H1 (cell line): ENCODE measurements around the gene TAS1R3. TPM values are rescaled to one million over a fixed set of nuclear protein-coding genes. Genes with fewer than 3 reads are reported as not detected.

Source experiments
- CTCF ChIA-PET: fragments of 300-600 bp; sonication (Branson Sonifier 250); formaldehyde crosslinking; loops from one replicate; lab custom pipeline; 2021; ENCODE audit not compliant: partially characterized antibody; lab: Charles Lee
- POLR2A ChIA-PET: fragments of 300-600 bp; sonication (Branson Sonifier 250); formaldehyde crosslinking; loops from one replicate; lab custom pipeline; 2021; ENCODE audit warnings: inconsistent platforms; ENCODE audit not compliant: partially characterized antibody; lab: Charles Lee
- DNase-seq, 2 experiments: peaks; one replicate each; pipeline versions ENCODE4 v3.0.0 to v3.0.0-alpha.2; 2010 to 2022; ENCODE audit warnings: low spot score in 2 of 2, low read depth in 1 of 2, mixed read lengths in 1 of 2
- FAIRE-seq: peaks from 2 replicates; lab custom pipeline; 2011; peaks lifted over from hg19 to GRCh38; lab: Jason Lieb, UNC
- H2AFZ ChIP-seq: 2 replicates; pipeline ENCODE4 v1.8.1; 2012; ENCODE audit warnings: low read length, inconsistent platforms
- H2AK5ac ChIP-seq: 2 replicates; pipeline ENCODE4 v1.6.1; 2013; ENCODE audit warnings: low read depth, low read length
- H2BK120ac ChIP-seq: replicated peaks from 2 replicates; pipeline ENCODE3; 2013; ENCODE audit warnings: low read depth, low read length, inconsistent platforms
- H2BK12ac ChIP-seq: 2 replicates; pipeline ENCODE4 v1.6.1; 2013; ENCODE audit warnings: low read depth, low read length
- H2BK15ac ChIP-seq: 2 replicates; pipeline ENCODE4 v1.6.1; 2013; ENCODE audit warnings: low read length
- H2BK20ac ChIP-seq: 2 replicates; pipeline ENCODE4 v1.6.1; 2013; ENCODE audit warnings: low read length
- H2BK5ac ChIP-seq: 2 replicates; pipeline ENCODE4 v1.6.1; 2013; ENCODE audit warnings: low read depth, low read length
- H3K14ac ChIP-seq: 2 replicates; pipeline ENCODE4 v1.6.1; 2013; ENCODE audit warnings: inconsistent platforms; ENCODE audit not compliant: insufficient read length
- H3K18ac ChIP-seq: 2 replicates; pipeline ENCODE4 v1.6.1; 2013; ENCODE audit warnings: low read length; ENCODE audit errors: extremely low read depth
- H3K23ac ChIP-seq: 2 replicates; pipeline ENCODE4 v1.6.1; 2013; ENCODE audit warnings: inconsistent platforms; ENCODE audit not compliant: insufficient read length
- H3K23me2 ChIP-seq: 2 replicates; pipeline ENCODE4 v1.6.1; 2013; ENCODE audit warnings: low read depth, low read length
- H3K27ac ChIP-seq: 2 replicates; pipeline ENCODE4 v1.6.1; 2011; ENCODE audit warnings: low read depth, low read length, inconsistent platforms
- H3K27me3 ChIP-seq, 4 experiments: replicated peaks in 1 of 4; 1 replicate in 1 of 4; 2 replicates in 3 of 4; pipeline versions ENCODE4 v1.6.1 to v1.8.1; 2011 to 2013; ENCODE audit warnings: low read length in 3 of 4, mild to moderate bottlenecking in 3 of 4, inconsistent platforms in 2 of 4, mixed read lengths in 2 of 4, moderate library complexity in 1 of 4; ENCODE audit not compliant: control insufficient read depth in 3 of 4, insufficient read depth in 3 of 4; ENCODE audit errors: extremely low read depth in 1 of 4
- H3K36me3 ChIP-seq, 4 experiments: 2 replicates each; pipeline versions ENCODE4 v1.6.1 to v1.8.1; 2011 to 2013; ENCODE audit warnings: mild to moderate bottlenecking in 4 of 4, low read length in 3 of 4, moderate library complexity in 2 of 4, control low read depth in 1 of 4, inconsistent platforms in 1 of 4; ENCODE audit not compliant: insufficient read depth in 4 of 4, control insufficient read depth in 2 of 4
- H3K4ac ChIP-seq: replicated peaks from 2 replicates; pipeline ENCODE3; 2013; ENCODE audit warnings: low read length, low read depth, mixed read lengths, inconsistent platforms; ENCODE audit not compliant: insufficient read length
- H3K4me1 ChIP-seq, 4 experiments: replicated peaks in 1 of 4; 1 replicate in 1 of 4; 2 replicates in 3 of 4; pipeline versions ENCODE4 v1.6.1 to v1.8.1; 2011 to 2013; ENCODE audit warnings: low read length in 3 of 4, inconsistent platforms in 2 of 4, mixed read lengths in 1 of 4; ENCODE audit not compliant: insufficient read depth in 4 of 4, control insufficient read depth in 3 of 4
- H3K4me2 ChIP-seq, 2 experiments: 2 replicates each; pipeline versions ENCODE4 v1.6.1 to v1.8.1; 2011 to 2013; ENCODE audit warnings: low read depth in 2 of 2, low read length in 2 of 2, control low read depth in 1 of 2, inconsistent platforms in 1 of 2, mild to moderate bottlenecking in 1 of 2; ENCODE audit not compliant: insufficient read depth in 1 of 2
- H3K4me3 ChIP-seq, 4 experiments: fragments of 200-600, 300-600 bp in 1 of 4; sonication (generic), shearing (Covaris generic), sonication (Bioruptor Twin) in 1 of 4; 2 replicates each; pipeline versions ENCODE4 v1.5.1 to v1.8.1; 2011 to 2016; ENCODE audit warnings: low read length in 4 of 4, low read depth in 3 of 4, control low read depth in 2 of 4, inconsistent platforms in 2 of 4, mild to moderate bottlenecking in 2 of 4, mixed read lengths in 1 of 4, moderate library complexity in 1 of 4; ENCODE audit not compliant: insufficient read depth in 2 of 4; ENCODE audit errors: extremely low read depth in 1 of 4
- H3K56ac ChIP-seq: replicated peaks from 2 replicates; pipeline ENCODE3; 2013; ENCODE audit warnings: low read depth, mild to moderate bottlenecking, mixed read lengths, low read length, inconsistent platforms; ENCODE audit not compliant: insufficient read length
- H3K79me1 ChIP-seq: 2 replicates; pipeline ENCODE4 v1.6.1; 2013; ENCODE audit warnings: low read depth, low read length, control low read depth
- H3K79me2 ChIP-seq, 2 experiments: 2 replicates each; pipeline versions ENCODE4 v1.6.1 to v1.8.1; 2012 to 2013; ENCODE audit warnings: low read length in 2 of 2, mild to moderate bottlenecking in 2 of 2, inconsistent platforms in 1 of 2; ENCODE audit not compliant: insufficient read depth in 2 of 2, control insufficient read depth in 1 of 2
- H3K9ac ChIP-seq, 4 experiments: replicated peaks in 1 of 4; 1 replicate in 1 of 4; 2 replicates in 3 of 4; pipeline versions ENCODE4 v1.6.1 to v1.8.1; 2011 to 2013; ENCODE audit warnings: low read depth in 3 of 4, low read length in 3 of 4, control low read depth in 2 of 4, mild to moderate bottlenecking in 2 of 4, moderate library complexity in 2 of 4, inconsistent platforms in 1 of 4; ENCODE audit errors: extremely low read depth in 1 of 4
- H3K9me3 ChIP-seq, 2 experiments: 2 replicates each; pipeline versions ENCODE4 v1.6.1 to v1.8.1; 2012 to 2013; ENCODE audit warnings: mild to moderate bottlenecking in 2 of 2, moderate library complexity in 2 of 2, control low read depth in 1 of 2, inconsistent platforms in 1 of 2, low read depth in 1 of 2, low read length in 1 of 2, mixed read lengths in 1 of 2; ENCODE audit not compliant: insufficient read depth in 2 of 2
- H4K20me1 ChIP-seq, 2 experiments: replicated peaks in 1 of 2; 2 replicates each; pipeline versions ENCODE3 to v1.8.1; 2011 to 2013; ENCODE audit warnings: inconsistent platforms in 2 of 2, low read length in 2 of 2, mild to moderate bottlenecking in 1 of 2; ENCODE audit not compliant: insufficient read depth in 2 of 2, control insufficient read depth in 1 of 2
- H4K5ac ChIP-seq: 2 replicates; pipeline ENCODE4 v1.6.1; 2013; ENCODE audit warnings: low read length, low read depth, mixed read lengths, inconsistent platforms; ENCODE audit not compliant: insufficient read length
- H4K8ac ChIP-seq: 2 replicates; pipeline ENCODE4 v1.8.0; 2013; ENCODE audit warnings: mild to moderate bottlenecking, moderate library complexity, low read length, inconsistent platforms; ENCODE audit not compliant: insufficient read depth; ENCODE audit errors: extremely low read depth
- H4K91ac ChIP-seq: replicated peaks from 2 replicates; pipeline ENCODE3; 2013; ENCODE audit warnings: low read length, mixed read lengths, inconsistent platforms; ENCODE audit not compliant: insufficient read length
- BACH1 ChIP-seq: IDR thresholded peaks from 2 replicates; pipeline ENCODE4 v1.6.1; 2012; ENCODE audit warnings: low read length, improper control_type of control experiment
- CHD1 ChIP-seq: IDR thresholded peaks from 2 replicates; pipeline ENCODE4 v1.6.1; 2012; ENCODE audit warnings: low read depth, low read length, improper control_type of control experiment
- CREB1 ChIP-seq: IDR thresholded peaks from 2 replicates; pipeline ENCODE4 v1.6.1; 2012; ENCODE audit warnings: inconsistent platforms
- EGR1 ChIP-seq: IDR thresholded peaks from 2 replicates; pipeline ENCODE4 v1.6.1; 2011; ENCODE audit warnings: low read depth, low read length, borderline replicate concordance
- EP300 ChIP-seq, 2 experiments: IDR thresholded peaks; 1 replicate in 1 of 2; 2 replicates in 1 of 2; pipeline ENCODE4 v1.6.1; 2011 to 2012; ENCODE audit warnings: low read depth in 2 of 2, low read length in 2 of 2, mild to moderate bottlenecking in 2 of 2, borderline replicate concordance in 1 of 2, inconsistent platforms in 1 of 2, moderate library complexity in 1 of 2
- GABPA ChIP-seq: IDR thresholded peaks from 2 replicates; pipeline ENCODE4 v1.6.1; 2011; ENCODE audit warnings: mild to moderate bottlenecking, low read length, moderate library complexity, borderline replicate concordance; ENCODE audit not compliant: insufficient read depth
- HDAC2 ChIP-seq, 2 experiments: fragments of 300-600 bp in 1 of 2; sonication (generic) in 1 of 2; IDR thresholded peaks; 2 replicates each; pipeline ENCODE4 v1.6.1; 2011 to 2012; ENCODE audit warnings: low read depth in 2 of 2, low read length in 2 of 2, mild to moderate bottlenecking in 2 of 2, moderate library complexity in 2 of 2, borderline replicate concordance in 1 of 2, inconsistent platforms in 1 of 2
- MAX ChIP-seq: IDR thresholded peaks from 2 replicates; pipeline ENCODE4 v1.6.1; 2012; ENCODE audit warnings: inconsistent platforms
- SIN3A ChIP-seq, 2 experiments: IDR thresholded peaks in 1 of 2; conservative IDR thresholded peaks in 1 of 2; 2 replicates each; pipeline ENCODE4 v1.6.1; 2011 to 2012; ENCODE audit warnings: low read length in 2 of 2, improper control_type of control experiment in 1 of 2, low read depth in 1 of 2, mild to moderate bottlenecking in 1 of 2
- WGBS, 2 experiments: shearing (Covaris generic) in 1 of 2; methylation state at CpG; one replicate each; pipeline versions ENCODE4 v1.1.6 to v1.1.7; 2013 to 2015; ENCODE audit warnings: low lambda C conversion rate in 2 of 2, mixed read lengths in 2 of 2, inconsistent platforms in 1 of 2, low coverage in 1 of 2, missing lambda C conversion rate in 1 of 2; ENCODE audit not compliant: insufficient replicate concordance in 2 of 2, insufficient coverage in 1 of 2, insufficient read length in 1 of 2; ENCODE audit errors: extremely low coverage in 1 of 2, missing lambda C conversion rate in 1 of 2; 5-methylcytosine and 5-hydroxymethylcytosine counted together
- polyA plus RNA-seq, 7 experiments: library from polyadenylated mRNA; depleted of rRNA in 3 of 7; stranded (reverse) in 5 of 7; unstranded in 2 of 7; fragments of >200 nt in 5 of 7; fragments of 200-250 nt in 2 of 7; gene quantifications; 1 replicate in 5 of 7; 2 replicates in 1 of 7; 4 replicates in 1 of 7; pipeline versions ENCODE4 v1.2.1 to v1.2.3, GENCODE V29; 2011 to 2013; ENCODE audit warnings: missing spikeins in 2 of 7, mixed read lengths in 2 of 7
- total RNA-seq: library from RNA; stranded (reverse); fragmentation: NEBNext Ultra II Directional; extraction: Animal tissue kit (Norgen Biotek cat#: 25700); gene quantifications from 2 replicates; pipeline ENCODE4 v1.2.1, GENCODE V29; 2021

The TAS1R3 gene
- total and polyA plus RNA-seq, 2 of the 8 experiments (the other 6 are each of a cell fraction or from before 2014, with no cell fraction given) = 0.03 to 0.19 TPM

DNA sequence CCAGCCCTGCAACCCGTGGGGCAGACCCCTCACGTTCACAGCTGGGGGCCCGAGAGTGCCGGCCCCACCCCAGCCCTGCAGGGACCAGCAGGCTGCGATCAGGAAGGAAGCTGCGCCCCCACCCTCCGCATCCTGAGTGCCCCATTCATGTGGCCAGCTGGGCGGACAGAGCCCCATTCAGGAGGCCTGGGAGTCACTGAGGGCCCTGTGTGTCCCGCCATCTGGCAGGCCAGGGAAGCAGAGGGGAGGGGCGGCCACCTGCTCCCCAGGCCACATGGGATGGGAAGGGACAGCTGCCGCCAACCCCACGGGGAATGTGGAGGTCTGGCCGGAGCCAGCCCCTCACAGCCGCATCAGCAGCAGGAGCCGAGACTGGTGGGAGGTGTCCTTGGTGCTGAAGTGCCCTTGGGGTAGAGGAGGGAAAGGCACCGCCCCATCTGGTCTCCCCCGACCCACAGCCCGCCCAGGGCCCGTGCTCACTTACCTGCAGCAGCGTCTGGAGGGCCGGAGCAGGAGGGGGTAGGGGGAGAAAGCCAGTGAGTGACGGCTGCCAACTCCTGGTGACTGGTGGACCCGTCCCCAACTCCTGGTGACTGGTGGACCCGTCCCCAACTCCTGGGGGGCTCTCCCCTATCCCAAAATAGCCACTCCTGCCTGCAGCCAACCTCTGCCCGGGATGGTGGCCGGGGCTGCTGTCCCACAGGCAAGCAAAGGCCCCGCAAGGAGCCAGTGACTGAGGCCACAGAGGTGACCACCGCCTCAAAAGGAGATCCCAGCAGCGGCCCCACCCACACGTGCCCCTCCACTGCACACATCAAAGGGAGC lies 32.0 kb upstream of the TAS1R3 start:
- H2AFZ ChIP-seq = no peak overlapping the region
- FAIRE-seq (no peak), DNase-seq (peak in 1 of 2 experiments; percentile 87)
- no peaks in the 10 kb centered on the region for H3K9me3 ChIP-seq
- H3K27me3 ChIP-seq = no peaks in the 10 kb centered on the region
- no peaks in the 10 kb centered on the region for H3K79me2 ChIP-seq
- no peak overlapping the region for H3K4me3 ChIP-seq
- H3K14ac ChIP-seq = no peak overlapping the region
- peaks cover 0 to 4% (median 0%) of the 10 kb centered on the region in 4 experiments; a peak in 1 of 8 replicates for H3K36me3 ChIP-seq
- ChIA-PET CTCF (interaction anchor here (0.8 to 2.7 kb wide), 11 partner anchors 9 to 300 kb away, joined by 3 to 13 read pairs (median 3); no protein-coding TSS in a partner anchor), POLR2A (interaction anchor here (0.7 to 1.6 kb wide), 4 partner anchors 7 to 266 kb away, joined by 3 to 6 read pairs (median 3); no protein-coding TSS in a partner anchor)
- H2BK5ac ChIP-seq = no peak overlapping the region
- H2AK5ac ChIP-seq = no peak overlapping the region
- no peak overlapping the region for H3K4me2 ChIP-seq
- no peak overlapping the region for H3K56ac ChIP-seq
- H3K4me1 ChIP-seq = peaks cover 0 to 4% (median 0%) of the 10 kb centered on the region in 4 experiments; a peak in 1 of 7 replicates
- no peak overlapping the region for H4K91ac ChIP-seq
- H3K18ac ChIP-seq = no peak overlapping the region
- no peak overlapping the region for H3K9ac ChIP-seq
- no peaks in the 10 kb centered on the region for H3K23me2 ChIP-seq
- no peak overlapping the region for H3K4ac ChIP-seq
- H4K8ac ChIP-seq = no peak overlapping the region
- no peak overlapping the region for H3K23ac ChIP-seq
- peaks cover 5 to 18% of the 10 kb centered on the region in 2 experiments for H4K20me1 ChIP-seq
- WGBS, 2 experiments = 69% methylated on average over 21 of the region's 30 CpGs; no CpG with 5 or more reads in 1 of the 2 experiments
- H4K5ac ChIP-seq = no peak overlapping the region
- no peak overlapping the region for H2BK120ac ChIP-seq
- no peak overlapping the region for H2BK15ac ChIP-seq
- H2BK12ac ChIP-seq = no peak overlapping the region
- H3K79me1 ChIP-seq = no peaks in the 10 kb centered on the region
- no peak overlapping the region for H2BK20ac ChIP-seq
- H3K27ac ChIP-seq = no peak overlapping the region
- no peak for TF ChIP-seq EP300 (IDR thresholded peaks at IDR 0.05; ENCODE audit: borderline replicate concordance in 1 of 2, low read depth in 2 of 2, low read length in 2 of 2)
- TF ChIP-seq BACH1 = 0 out of 2 replicates have a peak, but pooled peaks have one; percentile 21
- peak; percentile 59 for TF ChIP-seq MAX
- 0 out of 2 replicates have a peak, but pooled peaks have one; percentile 21 for TF ChIP-seq CREB1
- TF ChIP-seq GABPA = peak; percentile 71; the same call in 1 of the 2 replicates
- TF ChIP-seq EGR1 = no peak
- peak; percentile 83 to 95; a peak in 2 of 4 replicates for TF ChIP-seq SIN3A (conservative IDR thresholded peaks at IDR 0.05 in 1 of 2, IDR thresholded peaks at IDR 0.05 in 1 of 2; ENCODE audit: low read depth in 1 of 2, low read length in 2 of 2)
- 0 out of 4 replicates have a peak, but pooled peaks of 1 of the 2 experiments have one; percentile 56 for TF ChIP-seq HDAC2 (IDR thresholded peaks at IDR 0.05; ENCODE audit: borderline replicate concordance in 1 of 2, low read depth in 2 of 2, low read length in 2 of 2)
- TF ChIP-seq CHD1 = no peak
